ENCODE results near the gene ZNF423.

GRCh38 chr16:49663081-49664065, 192.5 kb downstream of the ZNF423 start:
- TF ChIP-seq, protein P1, sequence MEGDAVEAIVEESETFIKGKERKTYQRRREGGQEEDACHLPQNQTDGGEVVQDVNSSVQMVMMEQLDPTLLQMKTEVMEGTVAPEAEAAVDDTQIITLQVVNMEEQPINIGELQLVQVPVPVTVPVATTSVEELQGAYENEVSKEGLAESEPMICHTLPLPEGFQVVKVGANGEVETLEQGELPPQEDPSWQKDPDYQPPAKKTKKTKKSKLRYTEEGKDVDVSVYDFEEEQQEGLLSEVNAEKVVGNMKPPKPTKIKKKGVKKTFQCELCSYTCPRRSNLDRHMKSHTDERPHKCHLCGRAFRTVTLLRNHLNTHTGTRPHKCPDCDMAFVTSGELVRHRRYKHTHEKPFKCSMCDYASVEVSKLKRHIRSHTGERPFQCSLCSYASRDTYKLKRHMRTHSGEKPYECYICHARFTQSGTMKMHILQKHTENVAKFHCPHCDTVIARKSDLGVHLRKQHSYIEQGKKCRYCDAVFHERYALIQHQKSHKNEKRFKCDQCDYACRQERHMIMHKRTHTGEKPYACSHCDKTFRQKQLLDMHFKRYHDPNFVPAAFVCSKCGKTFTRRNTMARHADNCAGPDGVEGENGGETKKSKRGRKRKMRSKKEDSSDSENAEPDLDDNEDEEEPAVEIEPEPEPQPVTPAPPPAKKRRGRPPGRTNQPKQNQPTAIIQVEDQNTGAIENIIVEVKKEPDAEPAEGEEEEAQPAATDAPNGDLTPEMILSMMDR (IDR thresholded peaks at IDR 0.05), result no peak
- TF ChIP-seq POLR2A (IDR thresholded peaks at IDR 0.05), result no peak

Measured in right lobe of liver (tissue), 4 donors.